WERI-Rb-1 (cell line): Measurements from ENCODE around the gene CGB8.
A peak's percentile ranks its signal among the peaks of the same experiment; 100 is the strongest.

Experiments
- DNase-seq: peaks from one replicate; pipeline ENCODE4 v3.0.0-alpha.2; 2020
- H3K27ac ChIP-seq: fragments of 250-450 bp; sonication (Bioruptor Pico); 2 replicates; pipeline ENCODE4 v1.5.1; 2020; ENCODE audit warnings: mild to moderate bottlenecking, moderate library complexity
- H3K27me3 ChIP-seq: fragments of 250-450 bp; sonication (Bioruptor Pico); 2 replicates; pipeline ENCODE4 v1.5.1; 2021; ENCODE audit warnings: mild to moderate bottlenecking, low read depth, moderate library complexity; ENCODE audit not compliant: insufficient read depth, severe bottlenecking
- H3K36me3 ChIP-seq: fragments of 250-450 bp; sonication (Bioruptor Pico); 2 replicates; pipeline ENCODE4 v1.5.1; 2020; ENCODE audit warnings: mild to moderate bottlenecking, moderate library complexity
- H3K4me3 ChIP-seq: 2 replicates; pipeline ENCODE4 v1.5.1; 2011; ENCODE audit warnings: low read depth, mild to moderate bottlenecking, control low read depth, low read length
- H3K9me3 ChIP-seq: fragments of 250-450 bp; sonication (Bioruptor Pico); 2 replicates; pipeline ENCODE4 v1.5.1; 2021; ENCODE audit warnings: mild to moderate bottlenecking, moderate library complexity; ENCODE audit not compliant: severe bottlenecking
- TF ChIP-seq, protein P1 (sequence below): IDR thresholded peaks from 2 replicates; pipeline ENCODE4 v1.5.1; 2011; ENCODE audit warnings: low read depth, mild to moderate bottlenecking, control low read depth, inconsistent platforms, low read length

Gene CGB8

GRCh38 chr19:49069026-49069425 is 20.1 kb upstream of the CGB8 start:
- no peaks in the 10 kb centered on the region for H3K36me3 ChIP-seq
- H3K4me3 ChIP-seq = no peak overlapping the region
- no peak for DNase-seq
- H3K27me3 ChIP-seq = peaks cover 19% of the 10 kb centered on the region
- no peaks in the 10 kb centered on the region for H3K9me3 ChIP-seq
- H3K27ac ChIP-seq = no peak overlapping the region
- TF ChIP-seq, protein P1, sequence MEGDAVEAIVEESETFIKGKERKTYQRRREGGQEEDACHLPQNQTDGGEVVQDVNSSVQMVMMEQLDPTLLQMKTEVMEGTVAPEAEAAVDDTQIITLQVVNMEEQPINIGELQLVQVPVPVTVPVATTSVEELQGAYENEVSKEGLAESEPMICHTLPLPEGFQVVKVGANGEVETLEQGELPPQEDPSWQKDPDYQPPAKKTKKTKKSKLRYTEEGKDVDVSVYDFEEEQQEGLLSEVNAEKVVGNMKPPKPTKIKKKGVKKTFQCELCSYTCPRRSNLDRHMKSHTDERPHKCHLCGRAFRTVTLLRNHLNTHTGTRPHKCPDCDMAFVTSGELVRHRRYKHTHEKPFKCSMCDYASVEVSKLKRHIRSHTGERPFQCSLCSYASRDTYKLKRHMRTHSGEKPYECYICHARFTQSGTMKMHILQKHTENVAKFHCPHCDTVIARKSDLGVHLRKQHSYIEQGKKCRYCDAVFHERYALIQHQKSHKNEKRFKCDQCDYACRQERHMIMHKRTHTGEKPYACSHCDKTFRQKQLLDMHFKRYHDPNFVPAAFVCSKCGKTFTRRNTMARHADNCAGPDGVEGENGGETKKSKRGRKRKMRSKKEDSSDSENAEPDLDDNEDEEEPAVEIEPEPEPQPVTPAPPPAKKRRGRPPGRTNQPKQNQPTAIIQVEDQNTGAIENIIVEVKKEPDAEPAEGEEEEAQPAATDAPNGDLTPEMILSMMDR = no peak

GRCh38 chr19:49067554-49067953 is 18.6 kb upstream of the CGB8 start:
- TF ChIP-seq, protein P1 = no peak
- Histone ChIP-seq H3K4me3 (no peak overlapping the region), H3K27me3 (peaks cover 9% of the 10 kb centered on the region), H3K9me3 (no peaks in the 10 kb centered on the region), H3K36me3 (no peaks in the 10 kb centered on the region), H3K27ac (no peak overlapping the region)
- no peak for DNase-seq

DNA sequence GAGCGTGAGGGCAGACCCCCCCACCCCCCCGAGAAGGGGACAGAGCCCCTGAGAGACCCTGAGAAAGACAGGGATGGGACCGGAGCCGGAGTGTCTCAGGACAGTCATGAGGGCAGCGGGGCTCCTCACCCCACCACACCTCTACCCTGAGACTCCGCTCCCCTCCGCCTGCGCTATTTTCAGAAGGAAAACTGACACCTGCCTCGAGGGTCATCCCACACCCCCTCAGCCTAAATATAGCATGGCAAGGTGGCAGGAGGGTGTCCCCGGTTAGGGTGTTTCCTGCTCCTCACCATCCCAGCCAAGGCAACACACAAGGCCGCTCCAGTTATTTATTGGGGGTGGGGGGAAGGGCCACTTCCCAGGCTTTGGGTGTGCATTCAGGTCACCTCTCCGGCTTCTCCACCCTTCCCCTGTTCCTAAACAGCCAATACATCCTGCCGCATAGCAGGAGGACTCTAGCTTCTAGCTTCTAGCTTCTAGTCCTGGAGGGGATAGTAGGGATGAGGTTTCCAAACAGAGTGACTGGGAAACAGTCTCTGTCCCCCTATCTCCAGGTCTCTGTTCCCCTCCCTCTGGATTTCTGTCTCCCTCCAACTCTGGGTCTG is 17.1 kb upstream of the CGB8 start:
- no peak for DNase-seq
- H3K4me3 ChIP-seq = no peak overlapping the region
- no peaks in the 10 kb centered on the region for H3K36me3 ChIP-seq
- H3K27ac ChIP-seq = no peak overlapping the region; the same call in 1 of the 2 replicates
- TF ChIP-seq, protein P1 = no peak
- no peaks in the 10 kb centered on the region for H3K9me3 ChIP-seq
- H3K27me3 ChIP-seq = no peaks in the 10 kb centered on the region

DNA sequence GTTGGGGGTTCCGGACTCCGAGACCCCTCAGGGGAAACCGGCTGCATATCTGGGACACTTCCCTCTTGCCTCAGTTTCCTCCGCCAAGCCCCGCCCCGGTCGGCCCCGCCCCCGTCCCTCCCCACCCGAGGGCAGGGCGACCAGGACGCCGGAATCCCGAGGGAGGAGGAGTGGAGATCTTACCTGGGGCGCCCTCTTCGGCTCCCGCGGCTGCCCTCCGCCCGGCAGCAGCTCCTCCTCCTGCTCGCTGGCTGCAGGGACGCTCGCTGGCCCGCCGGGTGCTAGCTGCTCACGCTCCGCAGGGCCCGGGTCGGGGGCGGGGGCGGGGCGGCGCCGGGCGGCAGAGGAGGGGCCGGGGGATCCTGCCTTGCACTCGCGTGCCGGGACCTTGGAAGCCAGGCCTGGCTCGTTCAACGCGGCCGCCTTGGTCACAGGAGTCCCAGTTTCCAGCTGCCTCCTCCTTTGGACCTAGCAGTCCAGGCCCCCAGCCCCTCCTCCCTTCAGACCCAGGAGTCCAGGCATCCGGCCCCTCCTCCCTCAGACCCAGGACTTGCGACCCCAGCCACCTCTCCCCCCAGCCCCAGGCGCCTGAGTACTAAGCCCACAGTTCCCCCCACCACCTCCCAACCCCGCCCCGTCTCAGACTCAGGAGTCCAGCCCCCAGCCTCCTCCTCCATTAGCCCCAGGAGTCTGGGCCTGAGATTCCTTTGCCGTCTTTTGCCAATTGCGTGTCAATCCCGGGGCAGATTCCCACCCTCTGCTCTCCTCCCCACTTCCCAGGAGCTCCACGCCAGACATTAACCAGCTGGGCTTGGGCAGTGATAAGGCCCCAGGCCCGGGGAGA is 16.1 kb upstream of the CGB8 start, which contains the start of gene NTF4:
NTF4 (minus strand) TSS at position 51 of the 844 bp plus-strand sequence. CDS start 2,821 bp downstream, outside the sequence.
- TF ChIP-seq, protein P1 = no peak
- Histone ChIP-seq H3K27ac (no peak within 1 kb of the TSS), H3K9me3 (no peaks in the 10 kb centered on the region), H3K27me3 (no peaks in the 10 kb centered on the region), H3K36me3 (no peaks in the 10 kb centered on the region), H3K4me3 (peak within 1 kb of the TSS; percentile 43)
- peak; percentile 81 for DNase-seq

- peak overlapping the region; percentile 43; the same call in 1 of the 2 replicates for H3K4me3 ChIP-seq
- no peaks in the 10 kb centered on the region for H3K9me3 ChIP-seq
- TF ChIP-seq, protein P1 = no peak
- no peaks in the 10 kb centered on the region for H3K27me3 ChIP-seq
- DNase-seq = no peak
- no peak overlapping the region for H3K27ac ChIP-seq
- no peaks in the 10 kb centered on the region for H3K36me3 ChIP-seq
Measured at GRCh38 chr19:49064029-49064629, 15.2 kb upstream of the CGB8 start.
